DOHH2 (cell line): ENCODE results near the gene REEP1.

ENCODE experiments used
- H3F3A ChIP-seq: fragments of 200-600 bp; sonication (generic), shearing (Covaris generic); 2 replicates; pipeline ENCODE4 v1.6.0; 2016; ENCODE audit warnings: antibody characterized with exemption, mild to moderate bottlenecking; ENCODE audit not compliant: control insufficient read depth, insufficient read depth
- H3K27ac ChIP-seq: fragments of 200-600 bp; sonication (generic); 2 replicates; pipeline ENCODE4 v1.5.1; 2014; ENCODE audit warnings: low read depth, mild to moderate bottlenecking, low read length, moderate library complexity
- H3K27me3 ChIP-seq: fragments of 200-600 bp; sonication (generic); 2 replicates; pipeline ENCODE4 v1.6.1; 2014; ENCODE audit warnings: mild to moderate bottlenecking, low read length, mixed read lengths; ENCODE audit not compliant: control insufficient read depth
- H3K36me3 ChIP-seq: fragments of 200-600 bp; sonication (generic); 2 replicates; pipeline ENCODE4 v1.6.1; 2014; ENCODE audit warnings: mild to moderate bottlenecking, low read length, moderate library complexity, mixed read lengths; ENCODE audit not compliant: control insufficient read depth
- H3K4me1 ChIP-seq: fragments of 200-600 bp; sonication (generic); 2 replicates; pipeline ENCODE4 v1.6.1; 2014; ENCODE audit warnings: mild to moderate bottlenecking, low read length, mixed read lengths; ENCODE audit not compliant: control insufficient read depth
- H3K4me2 ChIP-seq: fragments of 200-600 bp; sonication (generic); 2 replicates; pipeline ENCODE4 v1.6.0; 2014; ENCODE audit warnings: mild to moderate bottlenecking, low read length, moderate library complexity
- H3K4me3 ChIP-seq: fragments of 200-600 bp; sonication (generic); 2 replicates; pipeline ENCODE4 v1.5.1; 2014; ENCODE audit warnings: mild to moderate bottlenecking, low read length, mixed read lengths
- H3K79me2 ChIP-seq: fragments of 200-600 bp; sonication (generic); 2 replicates; pipeline ENCODE4 v1.6.1; 2014; ENCODE audit warnings: mild to moderate bottlenecking, low read length, mixed read lengths; ENCODE audit not compliant: control insufficient read depth
- H3K9me2 ChIP-seq: fragments of 200-600 bp; sonication (generic); replicated peaks from 2 replicates; pipeline ENCODE4 v1.6.1; 2014; ENCODE audit warnings: mild to moderate bottlenecking, low read length, mixed read lengths; ENCODE audit not compliant: control insufficient read depth
- H3K9me3 ChIP-seq: fragments of 200-600 bp; sonication (generic); 2 replicates; pipeline ENCODE4 v1.6.1; 2014; ENCODE audit warnings: antibody characterized with exemption, low read length, mixed read lengths; ENCODE audit not compliant: control insufficient read depth, insufficient read depth
- H4K20me1 ChIP-seq: fragments of 200-600 bp; sonication (generic); 2 replicates; pipeline ENCODE4 v1.6.0; 2014; ENCODE audit warnings: low read depth, mild to moderate bottlenecking, antibody characterized with exemption, low read length, moderate library complexity; ENCODE audit not compliant: control insufficient read depth, insufficient read depth
- CTCF ChIP-seq: fragments of 200-600 bp; sonication (generic); IDR thresholded peaks from one replicate; pipeline ENCODE4 v1.5.1; 2014; ENCODE audit warnings: antibody characterized with exemption, mild to moderate bottlenecking, low read depth, low read length; ENCODE audit not compliant: poor library complexity, severe bottlenecking
- EZH2phosphoT487 ChIP-seq: fragments of 200-600 bp; sonication (generic); IDR thresholded peaks from 2 replicates; pipeline ENCODE4 v1.6.1; 2017; ENCODE audit warnings: borderline replicate concordance, mild to moderate bottlenecking, antibody characterized with exemption, low read length, moderate library complexity, mixed read lengths

Gene REEP1

GRCh38 chr2:86283411-86284030 lies 53.9 kb downstream of the REEP1 start:
- Histone ChIP-seq H4K20me1 (no peaks in the 10 kb centered on the region), H3K4me2 (no peak overlapping the region), H3K4me3 (no peak overlapping the region), H3K9me2 (no peaks in the 10 kb centered on the region), H3K36me3 (no peaks in the 10 kb centered on the region), H3K27me3 (peaks cover 25% of the 10 kb centered on the region), H3K27ac (no peak overlapping the region), H3K4me1 (no peaks in the 10 kb centered on the region), H3F3A (no peaks in the 10 kb centered on the region), H3K9me3 (no peaks in the 10 kb centered on the region), H3K79me2 (no peaks in the 10 kb centered on the region)
- TF ChIP-seq EZH2phosphoT487 (no peak), CTCF (no peak)

- no peaks in the 10 kb centered on the region for H4K20me1 ChIP-seq
- H3F3A ChIP-seq: no peaks in the 10 kb centered on the region
- peaks cover 23% of the 10 kb centered on the region for H3K27me3 ChIP-seq
- H3K4me1 ChIP-seq: no peaks in the 10 kb centered on the region
- no peak for TF ChIP-seq CTCF
- no peak overlapping the region for H3K27ac ChIP-seq
- no peak overlapping the region for H3K4me2 ChIP-seq
- no peaks in the 10 kb centered on the region for H3K9me3 ChIP-seq
- H3K79me2 ChIP-seq: no peaks in the 10 kb centered on the region
- H3K36me3 ChIP-seq: no peaks in the 10 kb centered on the region
- no peaks in the 10 kb centered on the region for H3K9me2 ChIP-seq
- H3K4me3 ChIP-seq: no peak overlapping the region
Measured at GRCh38 chr2:86281066-86281700, 56.2 kb downstream of the REEP1 start.

GRCh38 chr2:86280191-86280667 lies 57.2 kb downstream of the REEP1 start:
- Histone ChIP-seq H3F3A (no peaks in the 10 kb centered on the region), H4K20me1 (no peaks in the 10 kb centered on the region), H3K36me3 (no peaks in the 10 kb centered on the region), H3K4me3 (no peak overlapping the region), H3K27ac (no peak overlapping the region), H3K9me3 (no peaks in the 10 kb centered on the region), H3K79me2 (no peaks in the 10 kb centered on the region), H3K4me1 (no peaks in the 10 kb centered on the region), H3K4me2 (no peak overlapping the region), H3K27me3 (peaks cover 23% of the 10 kb centered on the region), H3K9me2 (no peaks in the 10 kb centered on the region)
- no peak for TF ChIP-seq EZH2phosphoT487
- TF ChIP-seq CTCF: no peak
